RWPE2 (cell line): ENCODE measurements around the gene KCNMA1.

Experiments
- ATAC-seq: fragments of 200-7000 bp; cut with Tn5 transposase; 3 replicates; pipeline ENCODE4 v1.9.1; 2021; ENCODE audit warnings: low read depth
- DNase-seq: peaks from one replicate; pipeline ENCODE4 v3.0.0-alpha.2; 2020; ENCODE audit warnings: low spot score
- H3K27ac ChIP-seq: fragments of 450-650 bp; 2 replicates; pipeline ENCODE4 v1.5.1; 2017; ENCODE audit warnings: mild to moderate bottlenecking; ENCODE audit not compliant: poor library complexity, severe bottlenecking
- H3K27me3 ChIP-seq: fragments of 250-450 bp; sonication (Bioruptor Pico); 2 replicates; pipeline ENCODE4 v1.5.1; 2021; ENCODE audit warnings: mild to moderate bottlenecking, moderate library complexity; ENCODE audit not compliant: insufficient read depth, poor library complexity, severe bottlenecking
- H3K36me3 ChIP-seq: fragments of 250-450 bp; sonication (Bioruptor Pico); 2 replicates; pipeline ENCODE4 v1.5.1; 2020; ENCODE audit warnings: low read depth, mild to moderate bottlenecking, moderate library complexity
- H3K4me1 ChIP-seq: fragments of 250-450 bp; sonication (Bioruptor Pico); 2 replicates; pipeline ENCODE4 v1.5.1; 2021; ENCODE audit warnings: mild to moderate bottlenecking, moderate library complexity; ENCODE audit not compliant: insufficient read depth, poor library complexity, severe bottlenecking
- H3K4me3 ChIP-seq: fragments of 250-450 bp; sonication (Bioruptor Pico); 2 replicates; pipeline ENCODE4 v1.5.1; 2021; ENCODE audit warnings: mild to moderate bottlenecking, moderate library complexity; ENCODE audit not compliant: severe bottlenecking
- H3K9me3 ChIP-seq: fragments of 250-450 bp; sonication (Bioruptor Pico); 2 replicates; pipeline ENCODE4 v1.5.1; 2021; ENCODE audit warnings: mild to moderate bottlenecking, moderate library complexity; ENCODE audit not compliant: severe bottlenecking
- CTCF ChIP-seq: fragments of 450-650 bp; IDR thresholded peaks from one replicate; pipeline ENCODE4 v1.5.1; 2017; ENCODE audit warnings: mild to moderate bottlenecking, moderate library complexity; ENCODE audit not compliant: poor library complexity, severe bottlenecking

Gene KCNMA1

GRCh38 chr10:77038407-77038806 is 599.2 kb downstream of the KCNMA1 start:
- no peaks in the 10 kb centered on the region for H3K9me3 ChIP-seq
- H3K27ac ChIP-seq = no peak overlapping the region
- no peaks in the 10 kb centered on the region for H3K27me3 ChIP-seq
- DNase-seq (no peak), ATAC-seq (no peak)
- H3K36me3 ChIP-seq = no peaks in the 10 kb centered on the region
- H3K4me1 ChIP-seq = no peaks in the 10 kb centered on the region
- H3K4me3 ChIP-seq = no peak overlapping the region
- no peak for TF ChIP-seq CTCF

GRCh38 chr10:77037735-77038403 is 599.7 kb downstream of the KCNMA1 start:
- Histone ChIP-seq H3K4me3 (no peak overlapping the region), H3K36me3 (no peaks in the 10 kb centered on the region), H3K4me1 (no peaks in the 10 kb centered on the region), H3K27ac (no peak overlapping the region), H3K27me3 (no peaks in the 10 kb centered on the region), H3K9me3 (no peaks in the 10 kb centered on the region)
- ATAC-seq (no peak), DNase-seq (no peak)
- TF ChIP-seq CTCF = no peak

- Histone ChIP-seq H3K36me3 (no peaks in the 10 kb centered on the region), H3K27ac (no peak overlapping the region), H3K4me1 (no peaks in the 10 kb centered on the region), H3K27me3 (no peaks in the 10 kb centered on the region), H3K4me3 (no peak overlapping the region), H3K9me3 (no peaks in the 10 kb centered on the region)
- ATAC-seq (no peak), DNase-seq (no peak)
- peak; percentile 36 for TF ChIP-seq CTCF
Measured at GRCh38 chr10:77036993-77037734, 600.4 kb downstream of the KCNMA1 start.

GRCh38 chr10:77036276-77036675 is 601.3 kb downstream of the KCNMA1 start:
- no peaks in the 10 kb centered on the region for H3K9me3 ChIP-seq
- H3K27ac ChIP-seq = no peak overlapping the region
- no peaks in the 10 kb centered on the region for H3K36me3 ChIP-seq
- ATAC-seq (no peak), DNase-seq (no peak)
- no peaks in the 10 kb centered on the region for H3K4me1 ChIP-seq
- TF ChIP-seq CTCF = no peak
- no peaks in the 10 kb centered on the region for H3K27me3 ChIP-seq
- no peak overlapping the region for H3K4me3 ChIP-seq

GRCh38 chr10:77034795-77035194 is 602.8 kb downstream of the KCNMA1 start:
- ATAC-seq (no peak), DNase-seq (no peak)
- Histone ChIP-seq H3K36me3 (no peaks in the 10 kb centered on the region), H3K9me3 (no peaks in the 10 kb centered on the region), H3K4me3 (no peak overlapping the region), H3K27ac (no peak overlapping the region), H3K4me1 (no peaks in the 10 kb centered on the region), H3K27me3 (no peaks in the 10 kb centered on the region)
- no peak for TF ChIP-seq CTCF
